OCI-LY1 (cell line): Measurements from ENCODE around the gene PRKCA.

Experiments
- CTCF ChIP-seq: fragments of 200-600 bp; sonication (generic), shearing (Covaris generic); IDR thresholded peaks from 2 replicates; pipeline ENCODE4 v1.5.1; 2017; ENCODE audit warnings: mild to moderate bottlenecking, antibody characterized with exemption, low read length, moderate library complexity, mixed read lengths
- EZH2 ChIP-seq: fragments of 200-600 bp; sonication (generic), shearing (Covaris generic); IDR thresholded peaks from 2 replicates; pipeline ENCODE4 v1.8.0; 2017; ENCODE audit warnings: borderline replicate concordance, mixed run types, mild to moderate bottlenecking, antibody characterized with exemption, low read length, moderate library complexity, mixed read lengths

- TF ChIP-seq CTCF (no peak), EZH2 (no peak)
Observed at GRCh38 chr17:66842505-66842904, 540.1 kb downstream of the PRKCA start.
